ENCODE measurements around the gene PBLD.

PBLD gene

DNA sequence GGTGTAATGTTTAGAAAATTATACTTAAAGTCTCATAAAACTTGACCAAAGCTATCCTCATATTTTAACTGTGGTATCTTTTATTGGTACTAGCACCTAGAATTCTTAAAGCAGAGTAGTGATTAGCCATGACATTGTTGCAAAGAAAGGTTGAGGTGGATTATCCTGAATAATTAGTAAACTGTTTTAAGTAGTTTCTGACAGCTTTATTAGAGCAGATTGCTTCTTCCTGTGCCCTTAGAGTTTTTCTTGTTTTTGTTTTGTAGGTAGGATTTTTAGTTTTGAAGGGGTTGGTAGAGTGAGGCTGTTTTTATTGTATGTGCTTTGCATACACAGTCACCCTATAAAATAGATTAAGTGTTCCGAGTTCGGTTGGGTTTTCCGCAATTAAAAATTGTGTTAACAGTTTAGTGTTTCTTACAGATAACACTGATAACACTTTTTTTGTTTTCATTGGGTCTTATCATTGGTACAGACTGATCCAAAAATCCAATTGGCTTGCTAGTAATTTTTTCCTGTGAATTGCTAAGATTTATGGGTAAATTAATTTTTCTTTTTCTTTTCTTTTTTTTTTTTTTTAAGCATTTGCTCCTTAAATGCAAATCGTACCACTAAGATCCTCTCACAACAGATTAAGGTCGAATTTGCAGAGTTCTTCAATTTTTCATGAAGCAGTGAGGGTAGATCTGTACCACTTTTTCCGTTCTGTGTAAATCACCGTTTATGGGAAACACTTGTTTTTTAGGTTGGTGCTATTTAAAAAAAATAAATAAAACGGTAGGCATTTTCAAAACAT, 2.1 kb upstream of the PBLD start:
- no peak for DNase-seq (ENCODE audit: extremely low spot score)
- ChIA-PET POLR2A (no interaction called here), CTCF (no interaction called here)
- TF ChIP-seq TARDBP (IDR thresholded peaks at IDR 0.05) (no peak), SUZ12 (IDR thresholded peaks at IDR 0.05) (no peak), HDGF (IDR thresholded peaks at IDR 0.05; ENCODE audit: borderline replicate concordance) (no peak), L3MBTL2 (conservative IDR thresholded peaks at IDR 0.05) (no peak), CTBP1 (IDR thresholded peaks at IDR 0.05; ENCODE audit: borderline replicate concordance) (no peak), FOXM1 (IDR thresholded peaks at IDR 0.05; ENCODE audit: borderline replicate concordance) (no peak), ARNT (IDR thresholded peaks at IDR 0.05) (no peak), SP1 (IDR thresholded peaks at IDR 0.05) (no peak), ELF4 (IDR thresholded peaks at IDR 0.05) (no peak), ZNF384 (IDR thresholded peaks at IDR 0.05) (no peak)
- TF ChIP-seq, protein P1, sequence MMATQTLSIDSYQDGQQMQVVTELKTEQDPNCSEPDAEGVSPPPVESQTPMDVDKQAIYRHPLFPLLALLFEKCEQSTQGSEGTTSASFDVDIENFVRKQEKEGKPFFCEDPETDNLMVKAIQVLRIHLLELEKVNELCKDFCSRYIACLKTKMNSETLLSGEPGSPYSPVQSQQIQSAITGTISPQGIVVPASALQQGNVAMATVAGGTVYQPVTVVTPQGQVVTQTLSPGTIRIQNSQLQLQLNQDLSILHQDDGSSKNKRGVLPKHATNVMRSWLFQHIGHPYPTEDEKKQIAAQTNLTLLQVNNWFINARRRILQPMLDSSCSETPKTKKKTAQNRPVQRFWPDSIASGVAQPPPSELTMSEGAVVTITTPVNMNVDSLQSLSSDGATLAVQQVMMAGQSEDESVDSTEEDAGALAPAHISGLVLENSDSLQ (IDR thresholded peaks at IDR 0.05) = no peak

DNA sequence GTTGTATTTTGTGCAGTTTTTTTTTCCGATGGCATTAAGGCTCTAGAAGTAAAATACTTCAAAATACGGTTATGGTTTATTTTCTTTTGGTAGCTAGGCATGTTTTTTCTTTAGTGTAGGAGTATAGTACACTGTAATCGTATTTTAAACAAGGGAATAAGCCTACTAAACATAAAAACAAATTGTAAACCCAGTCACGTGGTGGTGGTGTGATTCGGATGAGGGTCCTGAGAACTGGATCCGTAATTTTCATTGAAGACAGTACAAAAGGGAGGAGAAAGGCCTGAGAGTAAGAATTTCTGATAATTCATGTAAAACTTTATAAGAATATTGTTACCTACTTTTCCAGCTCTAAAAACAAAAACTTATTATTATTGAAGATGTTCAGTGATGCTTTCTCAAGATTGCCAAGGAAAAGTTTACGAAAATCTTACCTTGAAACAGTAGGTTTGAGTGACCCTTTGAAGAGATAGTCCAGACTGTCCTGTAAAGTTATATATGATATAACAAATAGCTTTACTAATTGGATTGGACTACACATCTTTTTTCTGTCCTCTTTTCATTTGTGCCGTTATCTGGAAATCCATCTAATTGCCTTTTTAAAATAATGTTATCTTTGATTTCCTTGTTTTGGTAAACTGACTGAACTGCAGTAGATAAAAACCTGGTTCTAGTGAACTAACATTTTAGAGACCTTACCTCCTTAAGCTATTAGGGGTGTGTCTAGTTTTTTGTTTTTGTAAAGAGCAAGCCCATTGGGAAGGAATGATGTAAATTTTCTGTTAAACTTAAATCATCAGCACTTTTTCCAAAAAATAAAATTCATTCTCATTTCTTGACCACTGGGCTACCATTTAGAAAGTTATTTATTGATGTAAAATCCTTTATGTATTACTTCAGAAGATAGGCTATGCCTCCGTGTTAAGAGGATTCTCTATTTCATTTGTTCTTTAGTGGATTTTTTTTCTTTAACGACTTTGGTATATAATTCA, 1.0 kb upstream of the PBLD start:
- DNase-seq (ENCODE audit: extremely low spot score) = no peak
- TF ChIP-seq FOXK2 (IDR thresholded peaks at IDR 0.05) = no peak
- no peak for TF ChIP-seq ZNF384 (IDR thresholded peaks at IDR 0.05)
- TF ChIP-seq NFRKB (IDR thresholded peaks at IDR 0.05) = no peak
- no peak for TF ChIP-seq HDGF (IDR thresholded peaks at IDR 0.05; ENCODE audit: borderline replicate concordance)
- TF ChIP-seq LEF1 (IDR thresholded peaks at IDR 0.05; ENCODE audit: borderline replicate concordance) = no peak
- TF ChIP-seq FOXA1 (IDR thresholded peaks at IDR 0.05) = no peak
- TF ChIP-seq SP1 (IDR thresholded peaks at IDR 0.05) = no peak
- TF ChIP-seq CTBP1 (IDR thresholded peaks at IDR 0.05; ENCODE audit: borderline replicate concordance) = no peak
- TF ChIP-seq, protein P1 (IDR thresholded peaks at IDR 0.05) = no peak
- no peak for TF ChIP-seq SUZ12 (IDR thresholded peaks at IDR 0.05)
- TF ChIP-seq TARDBP (IDR thresholded peaks at IDR 0.05) = no peak
- TF ChIP-seq ELF4 (IDR thresholded peaks at IDR 0.05) = no peak
- no peak for TF ChIP-seq BHLHE40 (IDR thresholded peaks at IDR 0.05; ENCODE audit: borderline replicate concordance)
- TF ChIP-seq L3MBTL2 (conservative IDR thresholded peaks at IDR 0.05) = no peak
- no peak for TF ChIP-seq ARNT (IDR thresholded peaks at IDR 0.05)
- POLR2A ChIA-PET = interaction anchor here (0.7 to 3.3 kb wide), 6 partner anchors 7 to 156 kb away, joined by 3 to 34 read pairs (median 7); partner anchors contain the start of genes ATOH7 and RUFY2
- CTCF ChIA-PET = interaction anchor here (1.7 kb wide), 1 partner anchor 15 kb away, joined by 7 read pairs; no protein-coding TSS in a partner anchor

DNA sequence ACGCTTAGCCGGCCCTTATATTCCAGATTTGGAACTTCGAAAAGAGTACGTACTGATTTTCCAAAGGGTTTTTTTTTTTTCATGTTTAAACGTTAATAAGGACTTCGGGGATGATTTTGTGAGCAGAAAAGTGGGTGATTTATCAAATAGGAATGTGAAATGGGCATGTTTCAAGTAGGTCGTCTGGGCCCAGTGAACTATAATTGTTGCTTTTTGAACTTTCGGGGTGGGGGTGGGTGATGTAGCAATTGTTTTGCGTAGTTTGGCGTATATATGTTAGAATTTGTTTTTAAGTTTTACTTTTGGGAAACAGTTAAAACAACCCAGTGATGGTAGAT, 299 bp upstream of the PBLD start:
- POLR2A ChIA-PET = interaction anchor here (0.7 to 3.3 kb wide), 7 partner anchors 8 to 155 kb away, joined by 3 to 34 read pairs (median 5); partner anchors contain the start of genes ATOH7 and RUFY2
- TF ChIP-seq, protein P1 (IDR thresholded peaks at IDR 0.05) = no peak
- CTCF ChIA-PET = interaction anchor here (0.5 to 1.7 kb wide), 3 partner anchors 16 to 176 kb away, joined by 3 to 7 read pairs (median 3); no protein-coding TSS in a partner anchor
- no peak for DNase-seq (ENCODE audit: extremely low spot score)

DNA sequence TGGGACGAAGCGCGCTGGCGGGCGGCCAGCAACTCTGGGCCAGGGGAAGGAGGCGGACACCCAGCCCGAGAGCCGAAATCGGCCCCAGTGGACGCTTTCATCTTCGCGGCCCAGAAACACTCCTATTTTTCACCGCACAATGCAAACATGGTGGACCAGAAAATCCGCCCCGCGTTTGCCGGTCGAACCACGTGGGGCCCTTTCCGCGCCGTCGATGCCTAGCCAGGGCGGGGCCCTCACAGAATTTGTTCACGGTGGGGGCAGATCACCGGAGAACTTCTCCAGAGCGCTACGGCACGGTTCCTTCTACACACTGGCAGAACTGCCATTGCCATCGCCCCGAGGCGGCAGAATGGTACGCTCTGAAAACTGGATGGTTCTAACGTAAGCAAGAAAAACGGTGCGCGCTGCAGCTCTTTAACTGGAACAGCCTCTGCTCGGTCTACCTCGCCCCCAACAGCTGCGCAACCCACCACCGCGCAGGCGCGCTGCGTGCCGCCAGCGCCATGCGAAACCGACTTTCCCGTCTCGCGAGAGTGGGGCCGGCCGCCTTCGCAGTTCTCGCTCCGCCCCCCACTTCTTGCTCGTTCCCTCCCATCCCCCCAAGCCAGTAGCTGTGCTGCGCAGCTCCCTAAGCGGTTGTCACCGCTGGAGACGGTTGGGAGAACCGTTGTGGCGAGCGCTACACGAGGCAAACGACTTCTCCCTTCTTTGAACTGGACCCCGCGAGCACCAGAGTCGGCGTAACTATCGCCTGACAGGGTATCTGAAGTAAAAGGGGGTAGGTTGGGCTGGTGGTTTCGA, 1.1 kb downstream of the PBLD start, which contains the start of gene HNRNPH3:
Gene HNRNPH3 (plus strand): TSS at position 610 of the 804 bp plus-strand sequence. CDS start 5,158 bp downstream, outside the sequence.
- ChIA-PET CTCF (interaction anchor here (0.8 to 1.7 kb wide), 3 partner anchors 17 to 119 kb away, joined by 3 to 7 read pairs (median 4); no protein-coding TSS in a partner anchor), POLR2A (interaction anchor here (0.5 to 3.3 kb wide), 31 partner anchors 9 to 543 kb away, joined by 3 to 34 read pairs (median 4); partner anchors contain the start of genes ATOH7, DNA2, DNAJC12 and RUFY2)
- DNase-seq (ENCODE audit: extremely low spot score) = peak; percentile 97
- TF ChIP-seq HDGF (IDR thresholded peaks at IDR 0.05; ENCODE audit: borderline replicate concordance) (no peak), LEF1 (IDR thresholded peaks at IDR 0.05; ENCODE audit: borderline replicate concordance) (no peak), NFRKB (IDR thresholded peaks at IDR 0.05) (peak; percentile 2; the same call in 1 of the 2 replicates), SUZ12 (IDR thresholded peaks at IDR 0.05) (no peak), FOXA1 (IDR thresholded peaks at IDR 0.05) (no peak), ZNF384 (IDR thresholded peaks at IDR 0.05) (no peak), SP1 (IDR thresholded peaks at IDR 0.05) (peak; percentile 85; the same call in 1 of the 2 replicates), L3MBTL2 (conservative IDR thresholded peaks at IDR 0.05) (peak; percentile 95), BHLHE40 (IDR thresholded peaks at IDR 0.05; ENCODE audit: borderline replicate concordance) (no peak), ELF4 (IDR thresholded peaks at IDR 0.05) (peak; percentile 93)
- TF ChIP-seq, protein P1 (IDR thresholded peaks at IDR 0.05) = no peak

All from HEK293T (cell line).